GM21786 (cell line): ENCODE data around the gene SVIL.

Experiments
- ATAC-seq: cut with Tn5 transposase; IDR thresholded peaks from one replicate; pipeline ENCODE4 v1.9.1; 2021; ENCODE audit not compliant: unreplicated experiment

The SVIL gene

GRCh38 chr10:29430101-29430500 is 204.7 kb downstream of the SVIL start:
- no peak for ATAC-seq

- ATAC-seq: no peak
Observed at GRCh38 chr10:29428486-29428885, 206.3 kb downstream of the SVIL start.

DNA sequence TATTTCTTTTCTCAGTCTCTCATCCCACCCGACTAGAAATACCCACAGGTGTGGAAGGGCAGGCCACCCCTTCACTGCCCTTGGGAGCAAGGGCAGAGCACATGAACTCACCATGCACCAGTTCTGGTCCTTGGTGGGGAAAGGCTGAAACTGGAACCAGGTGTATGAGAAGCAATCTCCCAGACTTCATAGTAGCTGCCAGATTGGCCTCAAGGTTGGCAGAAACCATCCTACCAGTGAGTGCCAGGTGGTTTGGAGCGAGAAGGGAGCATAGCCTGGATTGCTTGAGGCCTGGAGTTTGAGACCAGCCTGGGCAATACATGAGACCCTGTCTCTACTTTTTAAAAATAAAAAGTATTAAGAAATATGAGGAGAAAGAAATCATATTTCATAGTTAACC is 207.1 kb downstream of the SVIL start:
- no peak for ATAC-seq

- ATAC-seq: no peak
Observed at GRCh38 chr10:29426420-29426819, 208.4 kb downstream of the SVIL start.

DNA sequence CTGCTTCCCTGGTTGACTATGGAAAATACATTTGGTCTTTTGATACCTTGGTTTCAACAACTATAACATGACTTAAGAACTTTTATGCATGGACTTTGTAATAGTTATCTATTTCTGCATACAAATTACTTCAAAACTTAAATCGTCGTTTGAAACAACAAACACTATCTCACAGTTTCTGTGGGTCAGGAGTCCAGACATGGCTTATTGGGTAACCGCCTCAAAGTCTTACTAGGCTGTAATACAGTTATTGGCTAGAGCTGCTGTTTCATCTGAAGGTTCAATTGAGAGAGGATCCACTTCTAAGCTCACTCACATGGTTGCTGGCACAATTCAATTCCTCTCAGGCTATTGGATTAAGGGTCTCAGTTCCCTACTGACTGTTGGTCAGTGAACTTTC is 210.8 kb downstream of the SVIL start:
- no peak for ATAC-seq

GRCh38 chr10:29420744-29421143 is 214.0 kb downstream of the SVIL start:
- ATAC-seq: no peak

DNA sequence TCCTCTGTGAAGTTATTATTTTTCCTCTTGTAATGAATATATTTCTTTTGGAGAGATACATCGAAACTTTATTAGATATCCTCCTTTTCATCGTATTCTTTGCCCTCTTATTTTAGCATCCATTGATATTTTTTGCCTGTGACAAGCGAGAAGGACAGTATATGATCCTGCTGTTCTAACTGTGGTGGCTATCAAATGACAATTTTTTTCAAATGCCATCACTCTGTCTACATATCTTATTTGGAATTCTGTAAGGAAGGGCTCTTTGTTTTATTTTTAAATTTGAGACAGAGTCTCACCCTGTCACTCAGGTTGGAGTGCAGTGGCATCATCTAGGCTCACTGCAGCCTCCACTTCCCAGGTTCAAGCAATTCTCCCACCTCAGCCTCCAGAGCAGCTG is 217.4 kb downstream of the SVIL start:
- no peak for ATAC-seq

GRCh38 chr10:29415876-29416275 is 218.9 kb downstream of the SVIL start:
- ATAC-seq: no peak

DNA sequence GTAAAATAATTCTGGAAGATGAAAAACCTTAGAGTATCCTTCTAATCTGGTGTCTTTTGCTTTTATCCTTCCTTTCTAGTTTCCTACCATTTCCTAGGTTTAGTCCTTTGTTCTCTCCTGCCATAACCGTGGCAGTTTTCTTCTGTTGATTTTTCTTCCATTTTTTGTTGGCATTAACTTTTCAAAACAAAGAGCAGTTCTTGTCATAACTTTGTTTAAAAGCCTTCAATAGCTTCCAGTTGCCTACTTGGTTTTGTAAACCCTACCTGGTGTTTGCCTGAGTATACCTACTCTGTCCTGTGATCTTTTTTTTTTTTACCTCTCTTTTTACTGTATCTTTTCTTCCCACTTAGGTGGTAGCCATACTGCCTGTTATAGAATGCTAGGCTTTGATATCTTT is 220.3 kb downstream of the SVIL start:
- no peak for ATAC-seq

DNA sequence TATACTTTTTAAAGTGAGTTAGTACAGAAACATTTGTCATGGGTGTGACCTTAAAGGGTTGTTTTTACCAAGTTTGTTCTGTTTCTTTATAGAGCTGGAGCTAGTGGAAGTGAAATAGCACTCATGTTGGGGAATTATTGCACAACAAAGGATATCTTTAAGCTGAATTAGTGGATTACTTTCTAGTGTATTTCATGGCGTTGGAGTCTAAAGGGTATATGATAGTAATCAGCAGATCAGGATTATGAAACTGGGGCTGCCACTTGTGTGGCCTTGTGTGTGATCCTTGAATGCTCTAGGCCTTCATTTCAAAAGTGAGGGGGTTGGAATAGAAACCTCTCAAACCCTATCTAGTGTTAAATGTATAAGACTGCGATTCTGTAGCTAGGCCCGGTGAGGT is 222.3 kb downstream of the SVIL start:
- peak; percentile 29 for ATAC-seq

DNA sequence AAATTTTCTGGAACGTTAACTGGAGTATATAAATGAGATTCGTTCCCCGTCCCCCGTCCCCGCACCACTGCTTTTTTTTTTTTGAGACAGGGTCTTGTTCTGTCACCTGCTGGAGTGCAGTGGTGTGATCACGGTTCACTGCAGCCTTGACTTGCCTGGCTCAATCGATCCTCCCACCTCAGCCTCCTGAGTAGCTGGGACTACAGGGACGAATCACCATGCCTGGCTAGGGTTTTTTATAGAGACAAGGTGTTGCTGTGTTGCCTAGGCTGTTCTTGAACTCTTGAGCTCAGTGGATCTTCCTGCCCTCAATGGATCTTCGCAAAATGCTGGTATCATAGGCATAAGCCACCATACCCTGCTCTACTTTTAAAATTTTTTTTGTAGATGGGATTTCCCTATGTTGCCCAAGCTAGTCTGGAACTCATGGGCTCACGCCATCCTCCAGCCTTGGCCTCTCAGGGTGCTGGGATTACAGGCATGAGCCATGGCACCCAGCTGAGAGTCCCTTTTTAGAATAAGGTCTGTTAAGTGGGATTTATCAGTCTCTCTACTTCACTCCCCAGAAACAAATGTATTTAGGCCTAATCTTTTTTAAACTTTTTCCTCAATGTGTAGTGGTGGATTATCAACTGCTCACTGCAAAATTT is 223.0 kb downstream of the SVIL start:
- no peak for ATAC-seq

- peak; percentile 63 for ATAC-seq
Observed at GRCh38 chr10:29409241-29410054, 225.3 kb downstream of the SVIL start.

DNA sequence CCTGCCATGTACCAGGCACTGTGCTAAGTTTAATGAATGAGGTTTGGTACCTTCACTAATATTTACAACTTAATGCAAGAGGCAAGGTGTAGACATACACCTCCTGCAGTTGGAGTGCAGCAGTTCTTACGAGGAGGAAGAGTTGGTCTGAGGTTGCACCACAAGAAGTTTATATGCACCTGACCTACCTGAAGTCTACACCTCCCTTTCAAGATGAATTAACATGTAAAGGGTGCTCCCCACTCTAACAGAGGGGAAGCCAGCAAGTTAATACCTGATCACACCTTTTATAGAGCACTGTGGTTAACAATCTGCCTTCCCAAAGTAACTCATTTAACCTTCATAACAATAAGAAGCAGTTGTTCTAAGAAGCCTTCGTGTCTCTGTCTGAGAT is 225.9 kb downstream of the SVIL start:
- ATAC-seq: no peak
